ENCODE data around the gene PRRX2.

DNA sequence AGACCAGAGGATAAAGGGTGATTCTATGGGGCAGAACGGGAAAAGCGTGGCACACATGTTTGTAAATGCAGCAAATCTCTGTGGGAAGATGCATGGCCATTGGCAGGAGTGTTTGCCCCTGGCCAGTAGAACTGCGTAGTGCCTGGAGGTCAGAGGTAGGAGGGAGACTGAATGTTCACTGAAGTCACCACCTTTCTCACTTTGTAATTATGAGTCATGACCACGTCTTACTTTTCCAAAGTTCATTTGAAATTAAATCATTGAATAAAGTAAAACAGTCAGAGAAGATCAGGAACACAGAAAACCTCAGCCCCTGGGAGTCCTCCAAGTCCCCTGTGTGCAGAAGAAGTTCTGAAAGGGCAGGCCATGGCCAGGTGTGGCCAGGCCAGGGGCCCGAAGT is 82.8 kb downstream of the PRRX2 start:
- no peak for TF ChIP-seq POLR2A (IDR thresholded peaks at IDR 0.05)
- TF ChIP-seq, protein P1, sequence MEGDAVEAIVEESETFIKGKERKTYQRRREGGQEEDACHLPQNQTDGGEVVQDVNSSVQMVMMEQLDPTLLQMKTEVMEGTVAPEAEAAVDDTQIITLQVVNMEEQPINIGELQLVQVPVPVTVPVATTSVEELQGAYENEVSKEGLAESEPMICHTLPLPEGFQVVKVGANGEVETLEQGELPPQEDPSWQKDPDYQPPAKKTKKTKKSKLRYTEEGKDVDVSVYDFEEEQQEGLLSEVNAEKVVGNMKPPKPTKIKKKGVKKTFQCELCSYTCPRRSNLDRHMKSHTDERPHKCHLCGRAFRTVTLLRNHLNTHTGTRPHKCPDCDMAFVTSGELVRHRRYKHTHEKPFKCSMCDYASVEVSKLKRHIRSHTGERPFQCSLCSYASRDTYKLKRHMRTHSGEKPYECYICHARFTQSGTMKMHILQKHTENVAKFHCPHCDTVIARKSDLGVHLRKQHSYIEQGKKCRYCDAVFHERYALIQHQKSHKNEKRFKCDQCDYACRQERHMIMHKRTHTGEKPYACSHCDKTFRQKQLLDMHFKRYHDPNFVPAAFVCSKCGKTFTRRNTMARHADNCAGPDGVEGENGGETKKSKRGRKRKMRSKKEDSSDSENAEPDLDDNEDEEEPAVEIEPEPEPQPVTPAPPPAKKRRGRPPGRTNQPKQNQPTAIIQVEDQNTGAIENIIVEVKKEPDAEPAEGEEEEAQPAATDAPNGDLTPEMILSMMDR (IDR thresholded peaks at IDR 0.05): no peak
